Tibial artery (tissue), 4 donors: ENCODE results near the gene SPATS1.
"Not testable (repeated sequence)": the region's sequence is repeated elsewhere in the genome, so short reads cannot be mapped to it uniquely, and the experiment has no call there.

Experiments used
- DNase-seq, 2 donors: peaks; one replicate each; pipeline ENCODE4 v3.0.0-alpha.2; 2019
- H3K27ac ChIP-seq, 2 donors: fragments of 200-600 bp; sonication (generic) in 1 of 2; 1 replicate in 1 of 2; 2 replicates in 1 of 2; pipeline ENCODE4 v1.5.1; 2018 to 2019; ENCODE audit warnings: mild to moderate bottlenecking in 1 of 2
- H3K27me3 ChIP-seq, 2 donors: fragments of 200-600 bp; sonication (generic) in 1 of 2; one replicate each; pipeline versions ENCODE4 v1.5.1 to v1.6.0; 2016 to 2019
- H3K36me3 ChIP-seq, 3 donors: fragments of 200-600 bp; sonication (generic) in 2 of 3; one replicate each; pipeline ENCODE4 v1.5.1; 2016 to 2019; ENCODE audit warnings: mild to moderate bottlenecking in 2 of 3
- H3K4me1 ChIP-seq, 4 donors: fragments of 200-600 bp; sonication (generic) in 2 of 4; 1 replicate in 3 of 4; 2 replicates in 1 of 4; pipeline ENCODE4 v1.5.1; 2016 to 2019
- H3K4me3 ChIP-seq, 2 donors: fragments of 200-600 bp; sonication (generic) in 1 of 2; 1 replicate in 1 of 2; 2 replicates in 1 of 2; pipeline ENCODE4 v1.5.1; 2018 to 2019; ENCODE audit warnings: mild to moderate bottlenecking in 2 of 2
- H3K9me3 ChIP-seq, 3 donors: fragments of 200-600 bp; sonication (generic) in 1 of 3; one replicate each; pipeline ENCODE4 v1.5.1; 2016 to 2019
- intact Hi-C: fragments of 100-400 bp; cut with DNase I; formaldehyde crosslinking; loops from one replicate; pipeline ENCODE4 v1.15.0; 2023; ENCODE audit warnings: low total_unique reads
- TF ChIP-seq, protein P1 (sequence below), 2 experiments: fragments of 200-600 bp in 1 of 2; fragments of 450-650 bp in 1 of 2; IDR thresholded peaks; one replicate each; pipeline ENCODE4 v1.5.1; 2017 to 2019; ENCODE audit warnings: antibody characterized with exemption in 2 of 2, mild to moderate bottlenecking in 1 of 2, moderate library complexity in 1 of 2

SPATS1 gene

DNA sequence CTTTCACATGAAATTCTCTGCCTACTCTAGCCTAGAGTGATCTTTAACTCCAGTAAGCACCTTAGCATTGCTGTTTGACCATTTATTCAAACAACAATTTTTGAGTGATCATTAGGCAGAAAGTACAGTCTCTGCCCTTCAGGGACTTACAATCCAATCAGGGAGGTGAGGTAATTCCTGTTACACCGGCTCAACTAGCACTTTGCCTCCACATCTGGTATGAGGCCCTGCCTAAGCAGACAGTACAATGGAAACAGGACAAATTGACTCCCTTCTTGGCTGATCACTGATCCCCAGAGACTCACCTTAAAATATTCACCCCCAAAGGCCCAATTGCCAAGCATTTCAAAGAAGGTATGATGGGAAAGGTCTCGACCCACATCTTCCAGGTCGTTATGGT, 30.7 kb upstream of the SPATS1 start:
- H3K4me3 ChIP-seq: no peak overlapping the region
- intact Hi-C loops: no loop called here

DNA sequence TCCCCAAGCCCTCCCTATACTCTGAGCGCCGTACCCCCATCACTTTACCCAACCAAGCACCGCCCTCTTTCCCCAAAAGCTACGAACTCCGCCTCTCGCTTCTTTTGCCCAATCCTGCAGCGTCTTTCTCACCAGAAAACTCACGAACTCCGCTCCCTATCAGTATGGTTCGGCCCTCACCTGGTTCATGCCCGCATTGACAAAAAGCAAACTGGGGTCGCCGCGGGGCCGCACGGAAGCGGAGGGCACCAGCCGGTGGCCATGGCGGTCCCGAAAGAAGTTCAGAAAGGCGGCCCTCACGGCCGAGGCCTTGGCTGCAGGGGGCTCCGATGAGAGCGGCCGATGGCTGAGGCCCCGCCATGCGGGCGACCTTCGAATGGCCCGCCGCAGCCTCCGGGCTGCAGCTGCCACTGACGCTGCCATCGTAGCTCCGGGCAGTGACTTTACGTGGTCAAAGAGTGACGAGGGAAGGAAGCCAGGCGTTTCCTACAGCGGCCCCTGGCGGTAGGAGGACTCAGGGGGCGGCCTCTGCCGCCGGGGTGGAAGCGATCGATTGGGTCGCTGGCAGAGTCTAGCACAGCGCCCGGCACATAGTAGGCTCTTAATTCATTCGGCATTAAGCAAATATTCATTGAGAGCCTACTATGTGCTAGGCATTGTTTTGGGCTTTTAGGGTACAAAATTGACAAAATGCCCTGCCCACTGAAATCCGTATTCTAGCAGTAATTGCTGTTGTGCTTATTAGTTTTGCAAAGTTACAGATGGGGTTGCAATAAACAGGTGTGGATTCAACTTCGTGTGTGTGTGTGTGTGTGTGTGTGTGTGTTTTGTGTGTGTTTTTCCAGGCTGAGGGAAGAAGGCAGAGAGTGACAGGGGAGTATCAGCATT, 29.3 kb upstream of the SPATS1 start, which contains the start of gene AARS2:
Gene AARS2 (minus strand): TSS at position 447 of the 888 bp plus-strand sequence. CDS start 24 bp downstream, at position 423.
- Histone ChIP-seq H3K36me3 (peaks cover 7 to 38% (median 29%) of the 10 kb centered on the region in 3 donors), H3K4me3 (peak within 1 kb of the TSS; percentile 79 to 87), H3K27ac (peak within 1 kb of the TSS; percentile 69 to 77), H3K27me3 (peaks cover 0 to 3% of the 10 kb centered on the region in 2 donors), H3K4me1 (peaks cover 0 to 11% (median 9%) of the 10 kb centered on the region in 4 donors), H3K9me3 (no peaks in the 10 kb centered on the region)
- intact Hi-C loops: no loop called here
- TF ChIP-seq, protein P1, sequence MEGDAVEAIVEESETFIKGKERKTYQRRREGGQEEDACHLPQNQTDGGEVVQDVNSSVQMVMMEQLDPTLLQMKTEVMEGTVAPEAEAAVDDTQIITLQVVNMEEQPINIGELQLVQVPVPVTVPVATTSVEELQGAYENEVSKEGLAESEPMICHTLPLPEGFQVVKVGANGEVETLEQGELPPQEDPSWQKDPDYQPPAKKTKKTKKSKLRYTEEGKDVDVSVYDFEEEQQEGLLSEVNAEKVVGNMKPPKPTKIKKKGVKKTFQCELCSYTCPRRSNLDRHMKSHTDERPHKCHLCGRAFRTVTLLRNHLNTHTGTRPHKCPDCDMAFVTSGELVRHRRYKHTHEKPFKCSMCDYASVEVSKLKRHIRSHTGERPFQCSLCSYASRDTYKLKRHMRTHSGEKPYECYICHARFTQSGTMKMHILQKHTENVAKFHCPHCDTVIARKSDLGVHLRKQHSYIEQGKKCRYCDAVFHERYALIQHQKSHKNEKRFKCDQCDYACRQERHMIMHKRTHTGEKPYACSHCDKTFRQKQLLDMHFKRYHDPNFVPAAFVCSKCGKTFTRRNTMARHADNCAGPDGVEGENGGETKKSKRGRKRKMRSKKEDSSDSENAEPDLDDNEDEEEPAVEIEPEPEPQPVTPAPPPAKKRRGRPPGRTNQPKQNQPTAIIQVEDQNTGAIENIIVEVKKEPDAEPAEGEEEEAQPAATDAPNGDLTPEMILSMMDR (IDR thresholded peaks at IDR 0.05): peak; percentile 93 to 99
- peak; percentile 78 to 91 for DNase-seq

More for the DNA sequence above, 30.7 kb upstream of the SPATS1 start:
- Histone ChIP-seq H3K4me1 (peaks cover 0 to 11% (median 9%) of the 10 kb centered on the region in 4 donors), H3K27me3 (no peaks in the 10 kb centered on the region), H3K9me3 (no peaks in the 10 kb centered on the region), H3K27ac (no peak overlapping the region), H3K36me3 (peaks cover 7 to 51% (median 41%) of the 10 kb centered on the region in 3 donors)
- DNase-seq: no peak
- TF ChIP-seq, protein P1 (IDR thresholded peaks at IDR 0.05): no peak

DNA sequence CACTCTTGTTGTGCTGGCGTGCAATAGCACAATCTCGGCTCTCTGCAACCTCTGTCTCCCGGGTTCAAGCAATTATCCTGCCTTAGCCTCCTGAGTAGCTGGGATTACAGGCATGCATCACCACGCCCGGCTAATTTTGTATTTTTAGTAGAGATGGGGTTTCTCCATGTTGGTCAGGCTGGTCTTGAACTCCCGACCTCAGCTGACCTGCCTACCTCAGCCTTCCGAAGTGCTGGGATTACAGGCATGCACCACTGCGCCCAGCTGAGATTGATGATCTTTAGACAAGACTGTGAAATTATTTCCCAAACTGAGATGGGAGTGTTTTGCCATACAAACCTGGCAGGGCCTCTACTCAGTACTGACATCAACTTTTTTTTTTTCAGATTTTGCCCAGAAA, 27.8 kb upstream of the SPATS1 start:
- peaks cover 0 to 13% of the 10 kb centered on the region in 2 donors for H3K27me3 ChIP-seq
- H3K9me3 ChIP-seq, intact Hi-C loops, DNase-seq, H3K4me3 ChIP-seq, H3K27ac ChIP-seq: not testable (repeated sequence)
- peaks cover 0 to 11% (median 9%) of the 10 kb centered on the region in 4 donors for H3K4me1 ChIP-seq
- peaks cover 7 to 22% (median 17%) of the 10 kb centered on the region in 3 donors for H3K36me3 ChIP-seq

DNA sequence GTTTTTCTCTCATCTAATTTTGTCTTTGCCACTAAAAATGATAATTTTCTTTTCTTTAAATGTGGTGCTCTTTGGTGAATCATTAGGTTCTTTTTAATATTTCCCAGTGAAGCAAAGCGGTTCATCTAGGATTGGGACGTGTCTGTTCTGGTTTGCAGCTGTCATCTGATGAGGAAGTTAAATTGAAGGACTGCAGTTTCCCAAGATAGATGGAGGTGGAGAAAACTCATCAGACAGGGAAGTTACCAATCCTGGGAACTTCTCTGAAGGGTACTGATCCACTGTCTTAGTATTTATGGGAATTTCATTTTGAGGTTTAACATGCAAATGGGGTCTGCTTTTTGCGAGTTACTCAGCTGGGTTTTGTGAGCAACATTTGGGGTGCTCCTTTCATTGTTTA, 26.9 kb upstream of the SPATS1 start:
- H3K9me3 ChIP-seq: no peaks in the 10 kb centered on the region
- peaks cover 0 to 20% of the 10 kb centered on the region in 2 donors for H3K27me3 ChIP-seq
- TF ChIP-seq, protein P1 (IDR thresholded peaks at IDR 0.05): no peak
- peaks cover 3 to 14% (median 9%) of the 10 kb centered on the region in 3 donors for H3K36me3 ChIP-seq
- peaks cover 0 to 11% (median 9%) of the 10 kb centered on the region in 4 donors for H3K4me1 ChIP-seq
- no peak overlapping the region for H3K4me3 ChIP-seq
- intact Hi-C loops: no loop called here
- H3K27ac ChIP-seq: no peak overlapping the region
- no peak for DNase-seq

DNA sequence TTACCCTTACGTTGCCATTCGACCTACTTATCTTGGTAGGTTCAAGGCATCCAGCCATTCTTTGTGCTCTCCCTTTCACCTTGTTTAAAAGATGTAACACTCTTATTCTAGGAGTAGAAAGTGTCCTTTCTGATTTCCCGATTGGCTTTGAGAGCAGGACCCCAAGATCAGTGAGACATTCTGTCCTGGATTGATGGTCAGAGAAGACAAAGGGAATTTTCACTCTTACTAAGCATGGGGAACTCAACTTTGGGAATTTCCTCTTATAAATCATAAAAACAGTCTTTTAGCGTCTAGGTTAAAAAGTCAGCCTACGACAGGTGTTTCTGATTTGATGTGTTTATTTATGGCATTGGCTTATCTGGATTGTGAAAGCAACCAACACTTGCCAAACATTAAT, 26.5 kb upstream of the SPATS1 start:
- intact Hi-C loops: no loop called here
- peaks cover 0 to 11% (median 9%) of the 10 kb centered on the region in 4 donors for H3K4me1 ChIP-seq
- H3K27ac ChIP-seq: no peak overlapping the region
- peaks cover 0 to 10% (median 4%) of the 10 kb centered on the region in 3 donors for H3K36me3 ChIP-seq
- H3K27me3 ChIP-seq: peaks cover 0 to 20% of the 10 kb centered on the region in 2 donors
- H3K9me3 ChIP-seq: no peaks in the 10 kb centered on the region
- DNase-seq: no peak
- no peak overlapping the region for H3K4me3 ChIP-seq
- TF ChIP-seq, protein P1 (IDR thresholded peaks at IDR 0.05): no peak

DNA sequence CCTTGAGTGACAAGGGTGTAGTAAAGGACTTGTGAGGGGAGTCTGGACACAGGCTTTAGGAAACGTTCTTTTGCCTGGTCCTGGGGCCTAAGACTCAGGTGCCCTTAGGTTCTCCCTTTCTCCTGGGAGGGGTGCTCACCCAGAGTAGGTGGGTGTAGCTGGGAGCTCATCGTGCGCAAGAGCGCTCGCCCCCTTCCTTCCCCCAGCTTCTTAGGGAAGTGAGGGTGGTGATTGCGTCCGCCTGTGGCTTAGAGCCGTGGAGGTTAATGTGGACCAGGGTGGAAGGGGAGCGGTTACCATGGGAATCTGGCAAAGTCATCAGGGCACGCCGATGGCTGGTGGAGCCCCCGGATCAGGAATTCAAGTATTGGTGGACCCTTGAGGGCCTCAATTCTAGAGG, 26.0 kb upstream of the SPATS1 start:
- Histone ChIP-seq H3K27ac (no peak overlapping the region), H3K9me3 (no peaks in the 10 kb centered on the region), H3K4me3 (no peak overlapping the region), H3K36me3 (peaks cover 0 to 4% (median 0%) of the 10 kb centered on the region in 3 donors), H3K4me1 (peaks cover 0 to 11% (median 9%) of the 10 kb centered on the region in 4 donors), H3K27me3 (peaks cover 0 to 20% of the 10 kb centered on the region in 2 donors)
- TF ChIP-seq, protein P1 (IDR thresholded peaks at IDR 0.05): no peak
- intact Hi-C loops: no loop called here
- DNase-seq: no peak

DNA sequence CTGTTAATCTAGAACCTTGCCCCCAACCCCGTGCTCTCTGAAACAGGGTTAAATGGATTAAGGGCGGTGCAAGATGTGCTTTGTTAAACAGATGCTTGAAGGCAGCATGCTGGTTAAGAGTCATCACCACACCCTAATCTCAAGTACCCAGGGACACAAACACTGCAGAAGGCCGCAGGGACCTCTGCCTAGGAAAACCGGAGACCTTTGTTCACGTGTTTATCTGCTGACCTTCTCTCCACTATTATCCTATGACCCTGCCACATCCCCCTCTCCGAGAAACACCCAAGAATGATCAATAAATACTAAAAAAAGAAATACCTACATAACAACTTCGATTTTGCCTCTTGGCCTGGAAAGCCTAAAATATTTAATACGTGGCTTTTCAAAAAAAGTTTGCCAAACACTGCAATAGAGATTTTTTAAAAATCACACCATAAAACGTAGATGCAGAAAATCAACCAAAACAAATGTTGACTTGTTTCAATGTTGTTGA, 25.3 kb upstream of the SPATS1 start:
- DNase-seq, H3K4me3 ChIP-seq, intact Hi-C loops, H3K4me1 ChIP-seq, H3K9me3 ChIP-seq, H3K27ac ChIP-seq, H3K36me3 ChIP-seq: not testable (repeated sequence)
- peaks cover 0 to 20% of the 10 kb centered on the region in 2 donors for H3K27me3 ChIP-seq
